ENCODE measurements around the gene FAIM2.

FAIM2 gene

DNA sequence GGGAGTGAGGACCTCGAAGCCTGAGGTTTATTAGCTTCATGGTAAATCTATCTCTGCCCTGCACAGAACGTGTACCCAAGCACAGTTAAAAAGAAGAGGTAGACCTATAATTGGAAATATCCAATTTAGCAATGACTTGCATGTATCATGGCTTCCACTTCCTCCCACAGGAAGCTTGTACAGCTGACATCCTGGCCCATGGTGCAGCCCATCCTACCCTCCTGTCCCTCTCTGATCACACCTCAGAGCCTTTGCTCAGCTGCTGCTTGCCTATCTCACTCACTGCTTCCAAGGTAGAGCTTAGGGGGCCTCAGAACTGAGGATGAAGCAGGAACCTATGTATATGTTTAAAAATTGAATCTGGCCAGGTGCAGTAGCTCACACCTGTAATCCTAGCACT lies 56.5 kb downstream of the FAIM2 start:
- no peak overlapping the region for H3K4me3 ChIP-seq (replicated peaks; ENCODE audit: insufficient read depth, low read length)
- H3K27me3 ChIP-seq (ENCODE audit: insufficient read depth, poor library complexity, severe bottlenecking): peaks cover 7% of the 10 kb centered on the region
- no peak overlapping the region for H3K27ac ChIP-seq (replicated peaks)
- DNase-seq (ENCODE audit: low read depth in 1 of 2, low spot score in 1 of 2): no peak
- TF ChIP-seq REST (IDR thresholded peaks at IDR 0.05; ENCODE audit: insufficient replicate concordance, low read depth) (no peak), POLR2AphosphoS5 (IDR thresholded peaks at IDR 0.05; ENCODE audit: low read depth) (no peak), CTCF (IDR thresholded peaks at IDR 0.05; ENCODE audit: insufficient read depth, low read length) (no peak), GABPA (IDR thresholded peaks at IDR 0.05; ENCODE audit: low read depth) (no peak), SPI1 (IDR thresholded peaks at IDR 0.05; ENCODE audit: borderline replicate concordance, low read depth) (0 out of 2 replicates have a peak, but pooled peaks have one; percentile 4)

- TF ChIP-seq CTCF (IDR thresholded peaks at IDR 0.05; ENCODE audit: insufficient read depth, low read length): no peak
- no peak for TF ChIP-seq GABPA (IDR thresholded peaks at IDR 0.05; ENCODE audit: low read depth)
- TF ChIP-seq SPI1 (IDR thresholded peaks at IDR 0.05; ENCODE audit: borderline replicate concordance, low read depth): no peak
- TF ChIP-seq REST (IDR thresholded peaks at IDR 0.05; ENCODE audit: insufficient replicate concordance, low read depth): no peak
- no peak for TF ChIP-seq POLR2AphosphoS5 (IDR thresholded peaks at IDR 0.05; ENCODE audit: low read depth)
- Histone ChIP-seq H3K27me3 (ENCODE audit: insufficient read depth, poor library complexity, severe bottlenecking) (peaks cover 3% of the 10 kb centered on the region), H3K4me3 (replicated peaks; ENCODE audit: insufficient read depth, low read length) (no peak overlapping the region), H3K27ac (replicated peaks) (no peak overlapping the region)
- DNase-seq (ENCODE audit: low read depth in 1 of 2, low spot score in 1 of 2): no peak
Observed at GRCh38 chr12:49846032-49846431, 57.7 kb downstream of the FAIM2 start.

- TF ChIP-seq GABPA (IDR thresholded peaks at IDR 0.05; ENCODE audit: low read depth) (no peak), SPI1 (IDR thresholded peaks at IDR 0.05; ENCODE audit: borderline replicate concordance, low read depth) (no peak), REST (IDR thresholded peaks at IDR 0.05; ENCODE audit: insufficient replicate concordance, low read depth) (no peak), CTCF (IDR thresholded peaks at IDR 0.05; ENCODE audit: insufficient read depth, low read length) (no peak), POLR2AphosphoS5 (IDR thresholded peaks at IDR 0.05; ENCODE audit: low read depth) (no peak)
- H3K4me3 ChIP-seq (replicated peaks; ENCODE audit: insufficient read depth, low read length): no peak overlapping the region
- no peak for DNase-seq (ENCODE audit: low read depth in 1 of 2, low spot score in 1 of 2)
Observed at GRCh38 chr12:49843876-49844437, 59.7 kb downstream of the FAIM2 start.

More at GRCh38 chr12:49843876-49844437, 59.7 kb downstream of the FAIM2 start:
- Histone ChIP-seq H3K27ac (replicated peaks) (no peak overlapping the region; the same call in 1 of the 2 replicates), H3K27me3 (ENCODE audit: insufficient read depth, poor library complexity, severe bottlenecking) (no peaks in the 10 kb centered on the region)
